Hematopoietic multipotent progenitor cell treated with erythropoietin and hydrocortisone succinate and interleukin-3 and kit ligand, for 17 days (in vitro differentiated cells): ENCODE data around the gene TRDN.
A peak's percentile ranks its signal among the peaks of the same experiment; 100 is the strongest.
"Not testable (repeated sequence)": the region's sequence is repeated elsewhere in the genome, so short reads cannot be mapped to it uniquely, and the experiment has no call there.

Experiments
- DNase-seq: peaks from one replicate; pipeline ENCODE4 v3.0.0-alpha.2; 2015; ENCODE audit warnings: low spot score

The TRDN gene

GRCh38 chr6:123503619-123504018 lies 133.1 kb downstream of the TRDN start:
- DNase-seq: no peak

- no peak for DNase-seq
These were observed 139.7 kb downstream of the TRDN start for GRCh38 chr6:123497025-123497424.

GRCh38 chr6:123489589-123489988 lies 147.2 kb downstream of the TRDN start:
- no peak for DNase-seq

GRCh38 chr6:123480986-123481385 lies 155.8 kb downstream of the TRDN start:
- DNase-seq: no peak

- DNase-seq: not testable (repeated sequence)
These were observed 164.6 kb downstream of the TRDN start for GRCh38 chr6:123472025-123472702.

GRCh38 chr6:123467392-123467791 lies 169.4 kb downstream of the TRDN start:
- no peak for DNase-seq

GRCh38 chr6:123462152-123462551 lies 174.6 kb downstream of the TRDN start:
- no peak for DNase-seq

GRCh38 chr6:123458218-123458617 lies 178.5 kb downstream of the TRDN start:
- no peak for DNase-seq

- no peak for DNase-seq
These were observed 179.9 kb downstream of the TRDN start for GRCh38 chr6:123456836-123457235.

- DNase-seq: no peak
These were observed 182.3 kb downstream of the TRDN start for GRCh38 chr6:123454448-123454847.

GRCh38 chr6:123453071-123453470 lies 183.7 kb downstream of the TRDN start:
- not testable (repeated sequence) for DNase-seq

- no peak for DNase-seq
These were observed 188.4 kb downstream of the TRDN start for GRCh38 chr6:123448306-123448884.

GRCh38 chr6:123447315-123447937 lies 189.3 kb downstream of the TRDN start:
- DNase-seq: no peak

- DNase-seq: no peak
These were observed 197.4 kb downstream of the TRDN start for GRCh38 chr6:123439371-123439770.

GRCh38 chr6:123434186-123434585 lies 202.6 kb downstream of the TRDN start:
- DNase-seq: no peak

GRCh38 chr6:123430970-123431369 lies 205.8 kb downstream of the TRDN start:
- no peak for DNase-seq

- DNase-seq: no peak
These were observed 209.7 kb downstream of the TRDN start for GRCh38 chr6:123427008-123427407.

GRCh38 chr6:123423130-123423529 lies 213.6 kb downstream of the TRDN start:
- no peak for DNase-seq

- no peak for DNase-seq
These were observed 216.2 kb downstream of the TRDN start for GRCh38 chr6:123420512-123420911.

- DNase-seq: no peak
These were observed 218.7 kb downstream of the TRDN start for GRCh38 chr6:123418071-123418470.

GRCh38 chr6:123417535-123417934 lies 219.2 kb downstream of the TRDN start:
- no peak for DNase-seq

GRCh38 chr6:123415844-123416468 lies 220.8 kb downstream of the TRDN start:
- peak; percentile 22 for DNase-seq

- DNase-seq: no peak
These were observed 231.8 kb downstream of the TRDN start for GRCh38 chr6:123404975-123405374.
